HL-60/S4 (cell line): ENCODE results near the gene TMEM42.

Experiments used
- in situ Hi-C: fragments of 300-500 bp; cut with MboI; formaldehyde crosslinking; loops from 2 replicates; pipeline ENCODE4 v1.14.3; 2022; ENCODE audit warnings: low sequenced_read_pairs

TMEM42 gene

GRCh38 chr3:44906997-44907396 lies 45.3 kb downstream of the TMEM42 start:
- in situ Hi-C loops, result no loop called here

- in situ Hi-C loops, result no loop called here
Observed at GRCh38 chr3:44907612-44908011, 45.9 kb downstream of the TMEM42 start.

DNA sequence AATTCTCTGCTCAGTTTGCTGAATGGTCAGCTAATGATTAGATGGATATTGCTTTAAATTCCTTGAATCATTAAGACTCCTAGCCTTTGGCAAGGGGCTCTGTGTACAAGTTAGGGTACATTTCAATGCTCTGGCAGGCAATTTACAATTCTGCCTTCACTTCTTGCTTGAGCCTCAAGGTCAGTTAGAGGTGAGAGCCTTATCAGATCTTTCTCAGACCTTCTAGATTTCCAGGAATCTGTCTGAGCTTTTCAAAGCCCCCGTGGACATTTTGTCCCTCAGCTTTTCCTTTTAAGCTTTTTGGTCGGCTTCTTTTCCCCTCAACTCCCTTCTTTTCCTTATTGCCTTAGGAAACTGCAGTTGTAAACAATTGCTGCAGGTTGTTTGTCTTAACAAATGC lies 47.4 kb downstream of the TMEM42 start:
- in situ Hi-C loops, result no loop called here

DNA sequence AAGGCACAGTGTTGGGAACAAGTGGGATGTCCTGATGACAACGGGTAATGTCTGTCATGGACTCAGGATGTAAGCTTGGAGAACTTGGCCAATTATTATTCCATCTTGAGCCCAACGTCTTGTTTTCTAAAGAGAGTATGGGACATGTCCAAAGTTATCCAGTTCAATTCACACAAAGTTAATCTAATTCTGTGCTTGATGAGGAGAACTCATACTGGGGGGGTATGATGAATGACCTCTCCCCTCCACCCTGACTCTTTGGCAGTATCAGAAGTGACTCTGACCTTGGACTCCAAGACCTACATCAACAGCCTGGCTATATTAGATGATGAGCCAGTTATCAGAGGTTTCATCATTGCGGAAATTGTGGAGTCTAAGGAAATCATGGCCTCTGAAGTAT lies 49.0 kb downstream of the TMEM42 start:
- in situ Hi-C loops, result no loop called here

GRCh38 chr3:44913868-44914468 lies 52.3 kb downstream of the TMEM42 start:
- in situ Hi-C loops, result no loop called here

GRCh38 chr3:44914936-44915335 lies 53.2 kb downstream of the TMEM42 start:
- in situ Hi-C loops, result no loop called here
